Smooth muscle cell (in vitro differentiated cells): ENCODE results near the gene FADS6. TPM values are rescaled to one million over a fixed set of nuclear protein-coding genes. Genes with fewer than 3 reads are reported as not detected.

Source experiments
- DNase-seq: peaks from one replicate; lab custom pipeline; 2025; ENCODE audit not compliant: unreplicated experiment; lab: John Stamatoyannopoulos, UW
- H2AFZ ChIP-seq: fragments of 200-600 bp; sonication (generic); 2 replicates; pipeline ENCODE4 v1.6.0; 2016; ENCODE audit warnings: antibody characterized with exemption, low read depth, mild to moderate bottlenecking
- H3F3A ChIP-seq: fragments of 200-600 bp; sonication (generic); 2 replicates; pipeline ENCODE4 v1.6.0; 2017; ENCODE audit warnings: antibody characterized with exemption, low read depth
- H3K27ac ChIP-seq: fragments of 200-600 bp; sonication (generic); 2 replicates; pipeline ENCODE4 v1.5.1; 2016; ENCODE audit warnings: low read depth, mild to moderate bottlenecking
- H3K27me3 ChIP-seq: fragments of 200-600 bp; sonication (generic); 2 replicates; pipeline ENCODE4 v1.6.1; 2016; ENCODE audit warnings: low read depth, mild to moderate bottlenecking
- H3K36me3 ChIP-seq: fragments of 200-600 bp; sonication (generic); 2 replicates; pipeline ENCODE4 v1.5.1; 2016; ENCODE audit warnings: low read depth
- H3K4me1 ChIP-seq: fragments of 200-600 bp; sonication (generic); 2 replicates; pipeline ENCODE4 v1.5.1; 2016; ENCODE audit warnings: low read depth
- H3K4me2 ChIP-seq: fragments of 200-600 bp; sonication (generic); 2 replicates; pipeline ENCODE4 v1.6.0; 2016; ENCODE audit warnings: mild to moderate bottlenecking
- H3K4me3 ChIP-seq: fragments of 200-600 bp; sonication (generic); 2 replicates; pipeline ENCODE4 v1.5.1; 2016; ENCODE audit warnings: mild to moderate bottlenecking
- H3K79me2 ChIP-seq: fragments of 200-600 bp; sonication (generic); 2 replicates; pipeline ENCODE4 v1.6.0; 2016; ENCODE audit warnings: low read depth, mild to moderate bottlenecking
- H3K9ac ChIP-seq: fragments of 200-600 bp; sonication (generic); 2 replicates; pipeline ENCODE4 v1.6.0; 2016; ENCODE audit warnings: low read depth
- H3K9me3 ChIP-seq: fragments of 200-600 bp; sonication (generic); replicated peaks from 2 replicates; pipeline ENCODE4 v1.5.1; 2016; ENCODE audit warnings: low read depth
- H4K20me1 ChIP-seq: fragments of 200-600 bp; sonication (generic); 2 replicates; pipeline ENCODE4 v1.6.0; 2016; ENCODE audit warnings: low read depth
- WGBS: methylation state at CpG from one replicate; pipeline ENCODE4 v1.1.7; 2016; ENCODE audit warnings: low lambda C conversion rate; 5-methylcytosine and 5-hydroxymethylcytosine counted together
- polyA plus RNA-seq: library from polyadenylated mRNA; unstranded; fragments of >200 nt; fragmentation: Nextera tagmentation; extraction: Ambion mirVana; gene quantifications from 2 replicates; pipeline ENCODE4 v1.2.1, GENCODE V29; 2016
- total RNA-seq: library from RNA; depleted of rRNA; stranded (reverse); fragments of >200 nt; gene quantifications from 2 replicates; pipeline ENCODE4 v1.2.3, GENCODE V29; 2014
- TF ChIP-seq, protein P1 (sequence below): fragments of 200-600 bp; sonication (generic); IDR thresholded peaks from 2 replicates; pipeline ENCODE4 v1.5.1; 2017; ENCODE audit warnings: borderline replicate concordance, mild to moderate bottlenecking, antibody characterized with exemption; ENCODE audit not compliant: insufficient read depth, poor library complexity, severe bottlenecking

Gene FADS6
- total and polyA plus RNA-seq, 2 experiments from 2014 or later = not detected

DNA sequence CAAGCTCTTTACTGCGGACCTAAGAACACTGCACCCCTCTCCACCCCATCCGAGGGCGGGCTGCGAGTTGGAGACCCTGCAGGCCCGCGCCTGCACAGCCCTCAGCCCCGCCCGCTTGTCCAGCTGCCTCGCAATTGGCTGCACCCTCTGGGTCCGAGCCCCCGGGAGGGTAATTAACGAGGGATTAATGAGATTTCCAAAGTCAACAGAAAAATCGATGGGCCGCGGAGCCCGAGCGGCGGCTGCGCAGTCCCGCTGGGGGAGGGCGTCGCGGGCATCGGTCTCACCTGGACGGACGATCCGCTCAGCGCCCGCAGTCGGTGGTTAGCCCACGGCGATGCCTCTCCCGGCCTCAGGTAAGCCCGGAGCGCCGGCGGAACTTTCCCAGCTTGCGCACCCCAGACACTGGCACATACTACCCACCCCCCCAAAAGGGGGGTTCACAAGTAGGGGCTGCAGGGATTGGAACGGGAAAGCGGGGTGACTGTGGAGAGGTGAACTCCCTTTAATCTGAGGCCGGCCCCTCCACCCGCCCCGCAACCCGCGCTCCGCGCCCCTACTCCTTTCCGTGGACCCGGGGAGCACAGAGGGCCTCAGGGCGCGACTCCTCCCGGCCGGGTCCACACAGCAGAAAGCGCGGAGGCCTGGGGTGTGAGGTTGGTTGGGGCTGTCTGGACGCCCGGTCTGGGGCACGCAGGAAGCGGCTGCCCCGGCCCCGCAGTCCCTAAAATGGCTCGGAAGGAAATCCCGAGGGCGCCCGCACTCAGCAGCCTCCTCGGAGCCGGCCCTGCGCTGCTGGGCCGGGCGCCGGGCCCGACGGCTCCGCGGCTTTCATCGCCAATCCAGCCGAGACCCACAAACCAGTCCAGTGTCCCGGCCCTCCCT is 42.4 kb upstream of the FADS6 start, which contains the start of gene OTOP3:
Gene OTOP3 (plus strand): TSS at position 314 of the 885 bp plus-strand sequence. CDS start 24 bp downstream, at position 338.
- no peak within 1 kb of the TSS for H3K27ac ChIP-seq
- 14% methylated on average over 72 of the region's 78 CpGs for WGBS
- no peak for DNase-seq
- no peaks in the 10 kb centered on the region for H3K79me2 ChIP-seq
- H3K36me3 ChIP-seq = no peaks in the 10 kb centered on the region
- H3K27me3 ChIP-seq = peaks cover 83% of the 10 kb centered on the region
- no peaks in the 10 kb centered on the region for H3K4me1 ChIP-seq
- no peak within 1 kb of the TSS for H3K9ac ChIP-seq
- no peak within 1 kb of the TSS for H3K4me2 ChIP-seq
- no peaks in the 10 kb centered on the region for H3F3A ChIP-seq
- H3K9me3 ChIP-seq = no peaks in the 10 kb centered on the region
- H4K20me1 ChIP-seq = no peaks in the 10 kb centered on the region
- H3K4me3 ChIP-seq = no peak within 1 kb of the TSS
- TF ChIP-seq, protein P1, sequence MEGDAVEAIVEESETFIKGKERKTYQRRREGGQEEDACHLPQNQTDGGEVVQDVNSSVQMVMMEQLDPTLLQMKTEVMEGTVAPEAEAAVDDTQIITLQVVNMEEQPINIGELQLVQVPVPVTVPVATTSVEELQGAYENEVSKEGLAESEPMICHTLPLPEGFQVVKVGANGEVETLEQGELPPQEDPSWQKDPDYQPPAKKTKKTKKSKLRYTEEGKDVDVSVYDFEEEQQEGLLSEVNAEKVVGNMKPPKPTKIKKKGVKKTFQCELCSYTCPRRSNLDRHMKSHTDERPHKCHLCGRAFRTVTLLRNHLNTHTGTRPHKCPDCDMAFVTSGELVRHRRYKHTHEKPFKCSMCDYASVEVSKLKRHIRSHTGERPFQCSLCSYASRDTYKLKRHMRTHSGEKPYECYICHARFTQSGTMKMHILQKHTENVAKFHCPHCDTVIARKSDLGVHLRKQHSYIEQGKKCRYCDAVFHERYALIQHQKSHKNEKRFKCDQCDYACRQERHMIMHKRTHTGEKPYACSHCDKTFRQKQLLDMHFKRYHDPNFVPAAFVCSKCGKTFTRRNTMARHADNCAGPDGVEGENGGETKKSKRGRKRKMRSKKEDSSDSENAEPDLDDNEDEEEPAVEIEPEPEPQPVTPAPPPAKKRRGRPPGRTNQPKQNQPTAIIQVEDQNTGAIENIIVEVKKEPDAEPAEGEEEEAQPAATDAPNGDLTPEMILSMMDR = no peak
- no peak within 1 kb of the TSS for H2AFZ ChIP-seq

DNA sequence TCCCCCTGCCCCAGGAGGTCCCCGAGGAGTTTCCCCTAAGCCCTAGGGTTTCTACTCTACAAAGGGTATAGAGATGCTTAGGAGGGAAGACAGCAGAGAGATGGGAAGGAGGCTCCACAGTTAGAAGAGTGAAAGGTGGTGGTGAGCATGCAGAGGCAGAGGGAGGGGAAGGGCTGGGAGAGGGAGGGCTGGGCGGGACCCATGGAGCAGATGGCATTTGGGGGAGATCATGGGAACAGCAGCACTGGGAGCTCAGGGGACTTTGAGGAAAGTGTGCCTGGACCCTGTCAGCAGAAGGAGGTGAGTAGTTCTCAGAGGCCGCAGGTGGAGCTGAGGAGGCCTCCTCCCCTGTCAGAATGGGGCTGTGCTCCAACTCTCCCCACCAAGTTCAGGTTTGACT is 41.6 kb upstream of the FADS6 start:
- Histone ChIP-seq H3K9me3 (no peaks in the 10 kb centered on the region), H3K79me2 (no peaks in the 10 kb centered on the region), H3K27ac (no peak overlapping the region), H3K4me3 (no peak overlapping the region), H3F3A (no peaks in the 10 kb centered on the region), H3K9ac (no peak overlapping the region), H3K27me3 (peaks cover 75% of the 10 kb centered on the region), H4K20me1 (no peaks in the 10 kb centered on the region), H3K36me3 (no peaks in the 10 kb centered on the region), H3K4me1 (no peaks in the 10 kb centered on the region), H3K4me2 (no peak overlapping the region), H2AFZ (no peak overlapping the region)
- WGBS = 76% methylated on average over 2 of the region's 3 CpGs
- TF ChIP-seq, protein P1 = no peak
- no peak for DNase-seq

DNA sequence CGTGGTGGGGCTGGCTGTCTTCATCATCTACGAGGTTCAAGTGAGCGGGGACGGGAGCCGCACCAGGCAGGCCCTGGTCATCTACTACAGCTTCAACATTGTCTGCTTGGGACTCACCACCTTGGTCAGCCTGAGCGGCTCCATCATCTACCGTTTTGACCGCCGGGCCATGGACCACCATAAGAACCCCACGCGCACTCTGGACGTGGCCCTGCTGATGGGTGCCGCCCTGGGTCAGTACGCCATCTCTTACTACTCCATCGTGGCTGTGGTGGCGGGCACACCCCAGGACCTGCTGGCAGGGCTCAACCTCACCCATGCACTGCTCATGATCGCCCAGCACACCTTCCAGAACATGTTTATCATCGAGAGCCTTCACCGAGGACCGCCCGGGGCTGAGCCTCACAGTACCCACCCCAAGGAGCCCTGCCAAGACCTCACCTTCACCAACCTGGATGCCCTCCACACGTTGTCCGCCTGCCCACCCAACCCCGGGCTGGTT is 37.2 kb upstream of the FADS6 start:
- 93% methylated on average over 24 of the region's 24 CpGs for WGBS
- Histone ChIP-seq H3K36me3 (no peaks in the 10 kb centered on the region), H3K4me1 (no peaks in the 10 kb centered on the region), H3K27me3 (peaks cover 63% of the 10 kb centered on the region), H4K20me1 (no peaks in the 10 kb centered on the region), H3K9me3 (no peaks in the 10 kb centered on the region), H2AFZ (no peak overlapping the region), H3K79me2 (no peaks in the 10 kb centered on the region), H3K4me3 (no peak overlapping the region), H3K9ac (no peak overlapping the region), H3K4me2 (no peak overlapping the region), H3K27ac (no peak overlapping the region), H3F3A (no peaks in the 10 kb centered on the region)
- TF ChIP-seq, protein P1 = no peak
- DNase-seq = no peak

DNA sequence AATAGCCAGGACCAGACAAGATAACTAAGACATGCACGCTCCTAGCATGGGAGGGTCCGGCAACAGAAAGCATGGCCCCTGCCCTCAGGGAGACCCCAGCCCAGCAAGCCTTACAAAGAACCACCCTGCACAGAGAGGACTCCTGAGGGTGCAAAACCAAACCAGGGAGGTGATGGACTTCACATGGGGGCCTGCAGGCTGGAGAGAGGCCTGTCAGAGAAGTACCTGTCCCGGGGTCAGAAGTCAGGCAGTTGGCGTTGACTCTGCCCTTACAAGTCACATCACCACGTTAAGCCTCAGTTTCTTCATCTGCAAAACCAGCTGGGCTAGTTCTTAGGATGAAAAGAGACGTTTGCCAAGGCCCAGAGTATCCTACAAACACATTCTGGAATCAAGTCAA is 35.4 kb upstream of the FADS6 start:
- 79% methylated on average over 6 of the region's 6 CpGs for WGBS
- H3K27ac ChIP-seq = no peak overlapping the region
- H3K4me3 ChIP-seq = no peak overlapping the region
- no peak overlapping the region for H3K9ac ChIP-seq
- no peaks in the 10 kb centered on the region for H3K79me2 ChIP-seq
- no peaks in the 10 kb centered on the region for H4K20me1 ChIP-seq
- no peaks in the 10 kb centered on the region for H3K9me3 ChIP-seq
- H3K27me3 ChIP-seq = peaks cover 63% of the 10 kb centered on the region
- TF ChIP-seq, protein P1 = no peak
- H3K4me1 ChIP-seq = peaks cover 4% of the 10 kb centered on the region
- no peaks in the 10 kb centered on the region for H3F3A ChIP-seq
- H3K36me3 ChIP-seq = no peaks in the 10 kb centered on the region
- no peak overlapping the region for H3K4me2 ChIP-seq
- DNase-seq = no peak
- H2AFZ ChIP-seq = no peak overlapping the region
